GM12801 (cell line): ENCODE measurements around the gene TMEM184A.

Source experiments
- TF ChIP-seq, protein P1 (sequence below): IDR thresholded peaks from one replicate; pipeline ENCODE4 v1.5.1; 2011; ENCODE audit warnings: control low read depth; ENCODE audit not compliant: insufficient read length; ENCODE audit errors: extremely low read depth

The TMEM184A gene

DNA sequence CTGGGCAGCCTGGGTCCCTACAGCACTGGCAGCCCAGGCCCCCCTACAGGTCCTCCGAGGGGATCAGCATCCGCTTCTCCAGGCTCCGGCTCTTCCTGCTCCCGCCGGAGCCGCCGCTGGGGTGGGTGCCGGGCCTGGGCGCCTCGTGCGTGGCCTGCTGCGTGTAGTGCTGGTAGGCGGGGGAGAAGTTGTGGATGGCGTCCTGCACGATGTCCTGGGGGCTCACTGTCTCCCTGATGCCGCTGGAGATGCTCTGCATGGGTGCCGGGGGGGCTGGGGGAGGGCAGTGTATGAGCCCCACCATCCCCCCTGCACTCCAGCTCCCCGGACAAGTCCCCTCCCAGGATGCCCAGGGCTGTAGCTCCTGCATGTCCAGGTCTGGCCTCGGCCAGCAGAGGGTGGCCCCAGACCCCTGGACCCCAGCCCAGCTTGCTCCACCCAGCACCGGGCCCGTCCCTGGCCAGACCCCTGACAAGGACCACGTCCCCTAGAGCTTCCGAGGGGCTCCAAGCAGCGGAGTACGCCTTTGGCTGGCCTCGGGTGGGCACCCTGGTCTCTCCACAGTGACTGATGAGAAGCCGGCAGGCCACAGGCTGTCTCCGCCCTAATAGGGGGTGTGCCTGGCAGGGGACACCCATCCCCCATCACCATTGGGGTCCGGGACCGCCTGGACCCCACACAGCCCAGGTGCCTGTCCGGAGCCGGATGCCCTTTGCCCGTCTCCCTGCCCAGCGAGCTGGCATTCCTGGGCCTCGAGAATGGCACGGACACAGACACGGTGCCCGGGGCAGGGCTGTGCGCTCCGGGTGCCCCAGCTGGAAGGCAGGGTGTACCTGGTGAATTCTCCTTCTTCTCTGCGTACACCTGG lies 8.9 kb downstream of the TMEM184A start:
- TF ChIP-seq, protein P1, sequence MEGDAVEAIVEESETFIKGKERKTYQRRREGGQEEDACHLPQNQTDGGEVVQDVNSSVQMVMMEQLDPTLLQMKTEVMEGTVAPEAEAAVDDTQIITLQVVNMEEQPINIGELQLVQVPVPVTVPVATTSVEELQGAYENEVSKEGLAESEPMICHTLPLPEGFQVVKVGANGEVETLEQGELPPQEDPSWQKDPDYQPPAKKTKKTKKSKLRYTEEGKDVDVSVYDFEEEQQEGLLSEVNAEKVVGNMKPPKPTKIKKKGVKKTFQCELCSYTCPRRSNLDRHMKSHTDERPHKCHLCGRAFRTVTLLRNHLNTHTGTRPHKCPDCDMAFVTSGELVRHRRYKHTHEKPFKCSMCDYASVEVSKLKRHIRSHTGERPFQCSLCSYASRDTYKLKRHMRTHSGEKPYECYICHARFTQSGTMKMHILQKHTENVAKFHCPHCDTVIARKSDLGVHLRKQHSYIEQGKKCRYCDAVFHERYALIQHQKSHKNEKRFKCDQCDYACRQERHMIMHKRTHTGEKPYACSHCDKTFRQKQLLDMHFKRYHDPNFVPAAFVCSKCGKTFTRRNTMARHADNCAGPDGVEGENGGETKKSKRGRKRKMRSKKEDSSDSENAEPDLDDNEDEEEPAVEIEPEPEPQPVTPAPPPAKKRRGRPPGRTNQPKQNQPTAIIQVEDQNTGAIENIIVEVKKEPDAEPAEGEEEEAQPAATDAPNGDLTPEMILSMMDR: no peak

DNA sequence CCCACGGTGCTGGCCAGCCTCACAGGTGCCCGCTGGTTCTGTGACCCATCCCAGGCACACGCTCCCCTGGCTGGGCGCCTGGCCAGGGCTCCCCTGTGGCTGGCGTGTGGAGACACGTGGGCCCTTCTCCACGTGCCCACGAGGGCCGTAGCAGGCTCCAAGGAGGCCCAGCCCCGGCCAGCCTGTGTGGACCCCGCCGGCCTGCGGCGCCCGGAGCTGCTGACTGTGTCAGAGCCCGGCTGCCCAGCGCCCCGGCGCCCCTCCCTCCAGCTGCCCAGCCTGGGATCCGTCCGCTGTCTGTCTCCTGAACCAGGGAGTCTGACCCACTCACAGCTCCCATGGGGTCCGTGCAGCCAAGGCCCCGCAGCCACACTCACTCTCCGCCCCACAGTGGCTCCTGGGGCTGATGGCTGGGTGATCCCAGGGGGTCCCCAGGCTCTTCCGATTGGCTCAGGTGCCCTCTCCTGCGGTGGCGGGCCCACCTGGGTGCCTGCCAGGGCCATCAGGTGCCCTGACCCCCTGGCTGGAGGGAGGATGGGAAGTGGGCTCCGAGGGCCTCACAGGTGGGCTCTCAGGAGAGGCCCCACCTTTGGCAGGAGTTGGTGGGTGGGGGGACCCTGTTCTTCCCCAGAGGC lies 9.6 kb downstream of the TMEM184A start:
- TF ChIP-seq, protein P1: no peak

DNA sequence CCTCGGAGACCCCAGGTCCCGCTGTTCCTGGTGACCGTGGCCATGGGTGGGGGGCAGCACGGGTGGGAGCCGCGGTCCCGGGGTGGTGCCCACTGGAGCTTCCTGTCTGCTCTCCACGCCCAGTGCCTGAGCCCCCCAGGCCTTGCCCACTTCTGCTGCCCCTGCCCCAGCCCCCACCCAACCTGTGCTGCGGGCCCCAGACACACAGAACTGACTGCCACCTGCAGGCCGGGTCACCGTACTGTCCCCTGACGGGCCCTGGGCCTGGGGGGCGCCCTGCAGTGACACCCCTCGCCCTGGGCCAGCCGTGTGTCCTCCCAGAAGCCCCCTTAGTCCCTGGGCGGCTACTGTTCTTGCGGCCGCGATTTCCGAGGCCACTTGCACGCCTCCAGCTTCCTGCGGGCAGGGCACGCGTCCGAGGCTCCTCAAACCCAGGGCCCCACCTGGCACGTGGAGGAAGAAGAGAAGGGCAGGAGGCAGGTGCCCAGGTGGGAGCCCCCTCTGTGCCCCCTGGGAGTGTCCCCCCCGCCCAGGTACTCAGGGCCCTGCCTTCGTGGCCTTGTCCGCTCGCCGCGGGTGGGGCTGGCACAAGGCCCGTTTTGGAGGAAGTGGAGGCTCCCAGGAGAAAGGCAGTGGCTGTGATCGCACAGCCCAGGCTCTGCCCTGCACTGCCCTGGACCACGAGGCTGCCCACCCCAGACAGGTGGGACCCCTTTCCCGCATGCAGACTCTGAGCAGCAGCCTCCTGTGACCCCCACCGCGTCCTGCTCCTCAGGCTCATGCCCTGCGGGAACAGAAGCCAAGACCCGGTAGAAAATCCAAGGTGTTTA lies 10.4 kb downstream of the TMEM184A start:
- TF ChIP-seq, protein P1: no peak

DNA sequence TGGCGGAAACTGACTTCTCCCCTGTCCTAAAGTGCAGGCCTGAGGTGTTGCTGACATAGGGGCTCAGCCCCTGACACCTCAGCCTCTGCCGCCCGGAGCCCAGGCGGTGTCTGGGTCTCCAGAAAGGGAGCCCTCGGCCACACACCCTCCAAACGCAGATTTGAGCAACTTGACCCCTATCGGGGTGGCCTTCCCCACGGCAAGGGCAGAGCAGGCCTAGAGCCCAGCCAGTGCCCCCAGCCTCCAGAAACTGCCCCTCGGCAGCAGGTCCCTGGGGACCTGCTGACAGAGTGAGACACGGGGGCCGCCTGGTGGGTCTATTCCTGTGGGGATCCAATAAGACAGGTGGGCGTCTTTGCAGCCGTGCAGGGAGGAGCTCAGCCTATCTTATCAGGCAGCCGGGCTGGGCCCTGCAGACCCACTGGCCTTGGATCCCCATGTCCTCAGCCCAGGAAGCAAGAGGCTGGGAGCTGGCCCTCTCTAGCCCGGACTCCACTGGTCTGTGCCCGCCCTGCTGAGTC lies 11.0 kb downstream of the TMEM184A start:
- TF ChIP-seq, protein P1: no peak

DNA sequence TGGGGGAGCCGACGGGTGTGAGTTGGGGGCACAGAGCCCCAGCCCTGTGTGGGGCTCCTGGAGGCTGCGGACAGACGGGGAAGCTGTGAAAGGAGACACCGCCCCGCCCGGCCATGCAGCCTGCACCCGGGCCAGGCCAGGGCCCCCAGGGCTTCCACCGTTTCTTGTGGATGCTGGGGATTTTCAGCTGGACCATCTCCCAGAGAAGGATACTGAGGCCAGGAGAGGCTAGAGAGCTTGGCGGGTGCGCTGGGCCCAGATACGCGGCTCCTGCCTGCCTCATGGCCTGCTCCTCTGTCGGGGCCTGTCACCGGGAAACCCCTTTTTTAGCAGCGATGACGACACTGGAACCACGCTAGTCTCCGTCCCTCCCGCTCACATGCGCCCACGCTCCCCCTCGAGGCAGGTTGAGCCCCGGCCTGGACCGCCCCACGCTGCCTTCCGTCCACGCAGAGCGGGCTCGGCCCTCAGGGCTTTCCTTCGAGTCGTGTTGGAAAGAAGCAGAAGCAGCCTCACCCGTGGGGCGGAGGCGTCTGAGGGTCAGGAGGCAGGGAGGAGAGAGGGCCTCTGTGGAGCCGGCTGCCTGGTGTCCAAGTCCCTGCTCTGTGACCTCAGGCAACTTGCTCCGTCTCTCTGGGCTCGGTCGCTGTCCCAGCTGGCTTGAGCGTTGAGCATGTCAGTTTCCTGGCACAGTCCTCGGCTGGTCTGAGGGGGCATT lies 11.7 kb downstream of the TMEM184A start:
- TF ChIP-seq, protein P1: no peak

DNA sequence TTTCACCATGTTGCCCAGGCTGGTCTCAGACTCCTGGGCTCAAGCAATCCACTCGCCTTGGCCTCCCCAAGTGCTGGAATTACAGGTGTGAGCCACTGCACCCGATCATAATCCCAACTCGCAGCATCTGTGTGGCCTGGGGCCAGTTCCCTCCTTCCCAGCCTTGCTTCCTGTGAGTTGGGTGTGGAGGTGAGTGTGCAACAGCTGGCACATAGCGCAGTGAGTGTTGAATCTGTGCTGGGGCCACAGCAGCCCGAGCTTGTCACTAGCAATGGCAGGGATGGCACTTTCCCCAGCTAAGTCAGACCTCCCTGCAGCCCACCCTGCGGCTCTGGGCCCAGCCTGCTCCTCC lies 12.2 kb downstream of the TMEM184A start:
- TF ChIP-seq, protein P1: no peak
